ENCODE data around the gene ZNF780B. TPM values are rescaled to one million over a fixed set of nuclear protein-coding genes. Genes with fewer than 3 reads are reported as not detected.
A peak's percentile ranks its signal among the peaks of the same experiment; 100 is the strongest.

The ZNF780B gene
- total RNA-seq, 1 experiment from 2014 or later: 10.2 TPM

GRCh38 chr19:39995794-39996193 is 60.2 kb downstream of the ZNF780B start:
- Mint-ChIP-seq H3K27ac (ENCODE audit: low read depth, unreplicated experiment) (peak overlapping the region; percentile 93), H3K4me3 (ENCODE audit: unreplicated experiment) (peak overlapping the region; percentile 91), H3K36me3 (ENCODE audit: insufficient read depth, unreplicated experiment) (peaks cover 6% of the 10 kb centered on the region), H3K4me1 (ENCODE audit: insufficient read depth, unreplicated experiment) (peaks cover 22% of the 10 kb centered on the region), H3K27me3 (ENCODE audit: insufficient read depth, unreplicated experiment) (no peaks in the 10 kb centered on the region), H3K9me3 (ENCODE audit: unreplicated experiment) (peaks cover 11% of the 10 kb centered on the region)
- no peak for DNase-seq (ENCODE audit: unreplicated experiment)
- intact Hi-C loops (cut with micrococcal nuclease): loop anchor here (2.0 kb wide), 1 partner anchor 95 kb away; the partner anchor contains the start of gene ZNF780A
- no TSS peak for BruUV-seq (replicated peaks)
- POLR2A ChIA-PET: interaction anchor here (0.8 to 4.3 kb wide), 5 partner anchors 9 to 150 kb away, joined by 3 to 38 read pairs (median 16); partner anchors contain the start of genes FBL, PSMC4 and ZNF780A
- TF ChIP-seq, protein P1, sequence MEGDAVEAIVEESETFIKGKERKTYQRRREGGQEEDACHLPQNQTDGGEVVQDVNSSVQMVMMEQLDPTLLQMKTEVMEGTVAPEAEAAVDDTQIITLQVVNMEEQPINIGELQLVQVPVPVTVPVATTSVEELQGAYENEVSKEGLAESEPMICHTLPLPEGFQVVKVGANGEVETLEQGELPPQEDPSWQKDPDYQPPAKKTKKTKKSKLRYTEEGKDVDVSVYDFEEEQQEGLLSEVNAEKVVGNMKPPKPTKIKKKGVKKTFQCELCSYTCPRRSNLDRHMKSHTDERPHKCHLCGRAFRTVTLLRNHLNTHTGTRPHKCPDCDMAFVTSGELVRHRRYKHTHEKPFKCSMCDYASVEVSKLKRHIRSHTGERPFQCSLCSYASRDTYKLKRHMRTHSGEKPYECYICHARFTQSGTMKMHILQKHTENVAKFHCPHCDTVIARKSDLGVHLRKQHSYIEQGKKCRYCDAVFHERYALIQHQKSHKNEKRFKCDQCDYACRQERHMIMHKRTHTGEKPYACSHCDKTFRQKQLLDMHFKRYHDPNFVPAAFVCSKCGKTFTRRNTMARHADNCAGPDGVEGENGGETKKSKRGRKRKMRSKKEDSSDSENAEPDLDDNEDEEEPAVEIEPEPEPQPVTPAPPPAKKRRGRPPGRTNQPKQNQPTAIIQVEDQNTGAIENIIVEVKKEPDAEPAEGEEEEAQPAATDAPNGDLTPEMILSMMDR (IDR thresholded peaks at IDR 0.05; ENCODE audit: unreplicated experiment): no peak
- CTCF ChIA-PET: interaction anchor here (0.7 kb wide), 1 partner anchor 124 kb away, joined by 3 read pairs; no protein-coding TSS in a partner anchor

DNA sequence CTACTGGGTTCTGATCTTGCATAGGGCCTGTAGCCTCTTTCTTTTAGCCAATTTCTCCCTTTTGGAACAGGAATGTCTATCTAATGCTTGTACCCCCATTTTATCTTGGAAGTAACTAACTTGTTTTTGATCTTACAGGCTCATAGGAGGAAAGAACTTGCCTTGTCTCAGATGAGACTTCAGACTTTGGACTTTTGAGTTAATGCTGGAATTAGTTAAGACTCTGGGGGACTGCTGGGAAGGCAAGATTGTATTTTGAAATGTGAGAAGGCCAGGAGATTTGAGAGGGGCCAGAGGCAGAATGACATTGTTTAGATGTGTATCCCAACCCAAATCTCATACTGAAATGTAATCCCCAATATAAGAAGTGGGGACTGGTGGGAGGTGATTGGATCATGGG is 61.7 kb downstream of the ZNF780B start:
- no TSS peak for BruUV-seq (replicated peaks)
- peaks cover 6% of the 10 kb centered on the region for H3K36me3 Mint-ChIP-seq (ENCODE audit: insufficient read depth, unreplicated experiment)
- H3K4me1 Mint-ChIP-seq (ENCODE audit: insufficient read depth, unreplicated experiment): peaks cover 22% of the 10 kb centered on the region
- CTCF ChIA-PET: no interaction called here
- POLR2A ChIA-PET: interaction anchor here (4.3 kb wide), 1 partner anchor 24 kb away, joined by 38 read pairs; the partner anchor contains the start of gene PSMC4
- H3K9me3 Mint-ChIP-seq (ENCODE audit: unreplicated experiment): peaks cover 11% of the 10 kb centered on the region
- intact Hi-C loops (cut with micrococcal nuclease): no loop called here
- no peaks in the 10 kb centered on the region for H3K27me3 Mint-ChIP-seq (ENCODE audit: insufficient read depth, unreplicated experiment)
- no peak for DNase-seq (ENCODE audit: unreplicated experiment)
- no peak overlapping the region for H3K27ac Mint-ChIP-seq (ENCODE audit: low read depth, unreplicated experiment)
- TF ChIP-seq, protein P1 (IDR thresholded peaks at IDR 0.05; ENCODE audit: unreplicated experiment): no peak
- no peak overlapping the region for H3K4me3 Mint-ChIP-seq (ENCODE audit: unreplicated experiment)

GRCh38 chr19:39993605-39994004 is 62.4 kb downstream of the ZNF780B start:
- no peak overlapping the region for H3K27ac Mint-ChIP-seq (ENCODE audit: low read depth, unreplicated experiment)
- DNase-seq (ENCODE audit: unreplicated experiment): no peak
- no peaks in the 10 kb centered on the region for H3K27me3 Mint-ChIP-seq (ENCODE audit: insufficient read depth, unreplicated experiment)
- TF ChIP-seq, protein P1 (IDR thresholded peaks at IDR 0.05; ENCODE audit: unreplicated experiment): no peak
- intact Hi-C loops (cut with micrococcal nuclease): no loop called here
- ChIA-PET CTCF (no interaction called here), POLR2A (no interaction called here)
- no TSS peak for BruUV-seq (replicated peaks)
- H3K9me3 Mint-ChIP-seq (ENCODE audit: unreplicated experiment): peaks cover 11% of the 10 kb centered on the region
- H3K4me3 Mint-ChIP-seq (ENCODE audit: unreplicated experiment): no peak overlapping the region
- H3K36me3 Mint-ChIP-seq (ENCODE audit: insufficient read depth, unreplicated experiment): peaks cover 6% of the 10 kb centered on the region
- peaks cover 22% of the 10 kb centered on the region for H3K4me1 Mint-ChIP-seq (ENCODE audit: insufficient read depth, unreplicated experiment)

DNA sequence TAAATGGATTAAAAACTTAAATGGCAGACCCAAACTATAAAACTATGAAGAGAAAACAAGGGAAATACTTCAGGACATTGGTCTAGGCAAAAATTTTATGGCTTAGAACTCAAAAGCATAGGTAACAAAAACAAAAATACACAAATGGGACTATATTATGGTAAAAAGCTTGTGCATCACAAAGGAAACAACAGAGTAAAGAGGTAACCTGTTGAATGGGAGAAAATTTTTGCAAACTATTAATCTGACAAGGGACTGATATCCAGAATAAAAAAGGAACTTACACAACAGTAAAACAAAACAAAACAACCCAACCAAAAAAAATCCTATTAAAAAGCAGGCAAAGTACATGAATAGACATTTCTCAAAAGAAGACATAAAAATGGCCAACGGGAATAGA is 68.4 kb downstream of the ZNF780B start:
- H3K4me3 Mint-ChIP-seq (ENCODE audit: unreplicated experiment): no peak overlapping the region
- H3K27ac Mint-ChIP-seq (ENCODE audit: low read depth, unreplicated experiment): no peak overlapping the region
- H3K36me3 Mint-ChIP-seq (ENCODE audit: insufficient read depth, unreplicated experiment): peaks cover 15% of the 10 kb centered on the region

More for the DNA sequence above, 68.4 kb downstream of the ZNF780B start:
- TF ChIP-seq, protein P1 (IDR thresholded peaks at IDR 0.05; ENCODE audit: unreplicated experiment): no peak
- H3K9me3 Mint-ChIP-seq (ENCODE audit: unreplicated experiment): peaks cover 13% of the 10 kb centered on the region
- ChIA-PET POLR2A (interaction anchor here (1.9 kb wide), 1 partner anchor 552 kb away, joined by 3 read pairs; the partner anchor contains the start of gene RPS16), CTCF (no interaction called here)
- no peaks in the 10 kb centered on the region for H3K27me3 Mint-ChIP-seq (ENCODE audit: insufficient read depth, unreplicated experiment)
- no TSS peak for BruUV-seq (replicated peaks)
- intact Hi-C loops (cut with micrococcal nuclease): no loop called here
- peaks cover 11% of the 10 kb centered on the region for H3K4me1 Mint-ChIP-seq (ENCODE audit: insufficient read depth, unreplicated experiment)
- no peak for DNase-seq (ENCODE audit: unreplicated experiment)
